ENCODE data around the gene CD55.

CD55 gene

GRCh38 chr1:207388721-207389120 is 67.2 kb downstream of the CD55 start:
- no peak overlapping the region for H3K4me3 ChIP-seq (ENCODE audit: low read depth, low read length)
- DNase-seq (ENCODE audit: low read depth), result no peak
- TF ChIP-seq CTCF (IDR thresholded peaks at IDR 0.05; ENCODE audit: insufficient read depth, low read depth, low read length, missing control alignments), result no peak

GRCh38 chr1:207389728-207390464 is 68.4 kb downstream of the CD55 start:
- no peak for DNase-seq (ENCODE audit: low read depth)

GRCh38 chr1:207393610-207394009 is 72.1 kb downstream of the CD55 start:
- no peak overlapping the region for H3K4me3 ChIP-seq (ENCODE audit: low read depth, low read length)
- DNase-seq (ENCODE audit: low read depth), result no peak
- TF ChIP-seq CTCF (IDR thresholded peaks at IDR 0.05; ENCODE audit: insufficient read depth, low read depth, low read length, missing control alignments), result no peak

More at GRCh38 chr1:207389728-207390464, 68.4 kb downstream of the CD55 start:
- no peak for TF ChIP-seq CTCF (IDR thresholded peaks at IDR 0.05; ENCODE audit: insufficient read depth, low read depth, low read length, missing control alignments)
- no peak overlapping the region for H3K4me3 ChIP-seq (ENCODE audit: low read depth, low read length)

- no peak overlapping the region for H3K4me3 ChIP-seq (ENCODE audit: low read depth, low read length)
- DNase-seq (ENCODE audit: low read depth), result no peak
- no peak for TF ChIP-seq CTCF (IDR thresholded peaks at IDR 0.05; ENCODE audit: insufficient read depth, low read depth, low read length, missing control alignments)
Observed at GRCh38 chr1:207396168-207396746, 74.8 kb downstream of the CD55 start.

GRCh38 chr1:207397525-207397926 is 76.0 kb downstream of the CD55 start:
- DNase-seq (ENCODE audit: low read depth), result no peak
- no peak overlapping the region for H3K4me3 ChIP-seq (ENCODE audit: low read depth, low read length)
- TF ChIP-seq CTCF (IDR thresholded peaks at IDR 0.05; ENCODE audit: insufficient read depth, low read depth, low read length, missing control alignments), result no peak

GRCh38 chr1:207398986-207399385 is 77.5 kb downstream of the CD55 start:
- no peak for TF ChIP-seq CTCF (IDR thresholded peaks at IDR 0.05; ENCODE audit: insufficient read depth, low read depth, low read length, missing control alignments)

More at GRCh38 chr1:207398986-207399385, 77.5 kb downstream of the CD55 start:
- DNase-seq (ENCODE audit: low read depth), result no peak
- no peak overlapping the region for H3K4me3 ChIP-seq (ENCODE audit: low read depth, low read length)

Data from GM12865 (cell line).